ENCODE measurements around the gene INPP5K.
"Not testable (repeated sequence)": the region's sequence is repeated elsewhere in the genome, so short reads cannot be mapped to it uniquely, and the experiment has no call there.

Gene INPP5K

DNA sequence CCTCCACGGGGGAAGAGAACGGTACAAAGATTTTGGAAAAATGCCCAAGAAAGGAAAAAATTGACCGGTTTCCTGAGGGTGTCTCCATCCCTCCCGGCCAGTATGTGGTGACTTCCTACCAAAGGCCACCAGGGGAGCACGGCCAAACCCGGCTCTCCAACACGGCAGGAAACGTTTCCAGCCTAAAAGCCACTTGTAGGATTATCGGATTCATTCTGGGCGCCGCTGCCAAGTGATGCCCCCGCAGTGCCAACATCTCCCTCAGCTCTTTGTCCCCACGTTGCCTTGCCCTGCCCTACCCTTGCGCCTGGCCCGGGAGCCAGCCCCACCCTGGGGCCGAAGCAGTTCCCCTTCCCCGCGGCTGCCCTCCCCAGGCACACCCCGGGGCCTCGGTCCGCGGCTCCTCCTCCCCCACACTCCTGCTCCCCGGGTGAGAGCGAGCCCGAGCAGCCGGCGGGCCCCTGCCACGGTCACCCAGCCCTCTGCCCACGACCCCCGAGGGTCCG is 61.1 kb downstream of the INPP5K start:
- H3K9me3 ChIP-seq (ENCODE audit: control insufficient read depth, insufficient read depth, low read length), result no peaks in the 10 kb centered on the region
- peak overlapping the region; percentile 95 for H3K27ac ChIP-seq (ENCODE audit: low read depth, low read length)
- peak overlapping the region; percentile 99 for H3K4me3 ChIP-seq (ENCODE audit: low read depth, low read length)
- H3K27me3 ChIP-seq (ENCODE audit: control insufficient read depth, insufficient read depth, low read length), result no peaks in the 10 kb centered on the region
- peak overlapping the region; percentile 95 for H3K9ac ChIP-seq (ENCODE audit: low read depth, low read length)
- H3K36me3 ChIP-seq (ENCODE audit: control insufficient read depth, insufficient read depth, low read length), result peaks cover 17% of the 10 kb centered on the region
- peaks cover 6% of the 10 kb centered on the region; the same call in 1 of the 2 replicates for H3K4me1 ChIP-seq (ENCODE audit: control insufficient read depth, insufficient read depth, low read length)

DNA sequence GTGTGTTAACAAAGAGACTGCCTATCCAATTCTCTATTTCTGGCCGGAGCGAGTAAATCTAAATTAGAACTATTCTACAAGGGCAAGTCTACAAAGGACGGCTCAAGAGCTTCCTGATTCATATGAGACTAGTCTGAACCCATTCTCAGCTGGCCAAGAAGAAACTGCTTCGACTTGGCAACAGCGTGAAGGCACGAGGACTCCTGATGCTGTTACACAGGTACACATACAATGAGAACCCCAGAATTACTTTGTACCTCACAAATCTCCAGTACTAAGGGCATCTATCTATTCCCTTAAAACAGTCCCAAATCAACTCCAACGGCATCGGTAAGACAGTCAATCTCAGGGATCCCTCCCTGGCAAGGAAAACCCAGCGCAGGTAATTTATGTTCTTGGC is 61.9 kb downstream of the INPP5K start:
- Histone ChIP-seq H3K9me3 (ENCODE audit: control insufficient read depth, insufficient read depth, low read length) (no peaks in the 10 kb centered on the region), H3K36me3 (ENCODE audit: control insufficient read depth, insufficient read depth, low read length) (peaks cover 17% of the 10 kb centered on the region), H3K4me3 (ENCODE audit: low read depth, low read length) (peak overlapping the region; percentile 99), H3K27me3 (ENCODE audit: control insufficient read depth, insufficient read depth, low read length) (no peaks in the 10 kb centered on the region), H3K9ac (ENCODE audit: low read depth, low read length) (0 out of 2 replicates have a peak overlapping the region, but pooled peaks have one; percentile 95), H3K4me1 (ENCODE audit: control insufficient read depth, insufficient read depth, low read length) (peaks cover 6% of the 10 kb centered on the region; the same call in 1 of the 2 replicates), H3K27ac (ENCODE audit: low read depth, low read length) (peak overlapping the region; percentile 95)

DNA sequence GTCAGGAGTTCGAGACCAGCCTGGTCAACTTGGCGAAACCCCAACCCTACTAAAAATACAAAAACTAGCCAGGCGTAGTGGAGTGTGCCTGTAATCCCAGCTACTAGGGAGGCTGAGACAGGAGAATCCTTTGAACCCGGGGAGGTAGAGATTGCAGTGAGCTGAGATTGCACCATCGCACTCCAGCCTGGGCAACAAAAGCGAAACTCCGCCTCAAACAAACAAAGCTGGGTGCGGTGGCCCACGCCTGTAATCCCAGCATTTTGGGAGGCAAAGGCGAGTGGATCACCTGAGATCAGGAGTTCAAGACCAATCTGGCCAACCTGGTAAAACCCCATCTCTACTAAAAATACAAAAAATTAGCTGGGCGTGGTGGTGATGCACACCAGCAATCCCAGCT is 62.7 kb downstream of the INPP5K start:
- H3K9ac ChIP-seq (ENCODE audit: low read depth, low read length); H3K9me3 ChIP-seq (ENCODE audit: control insufficient read depth, insufficient read depth, low read length); H3K4me1 ChIP-seq (ENCODE audit: control insufficient read depth, insufficient read depth, low read length); H3K27ac ChIP-seq (ENCODE audit: low read depth, low read length); H3K4me3 ChIP-seq (ENCODE audit: low read depth, low read length); H3K27me3 ChIP-seq (ENCODE audit: control insufficient read depth, insufficient read depth, low read length): not testable (repeated sequence)
- H3K36me3 ChIP-seq (ENCODE audit: control insufficient read depth, insufficient read depth, low read length), result peaks cover 22% of the 10 kb centered on the region

GRCh38 chr17:1452836-1453235 is 63.6 kb downstream of the INPP5K start:
- peaks cover 6% of the 10 kb centered on the region; the same call in 1 of the 2 replicates for H3K4me1 ChIP-seq (ENCODE audit: control insufficient read depth, insufficient read depth, low read length)

DNA sequence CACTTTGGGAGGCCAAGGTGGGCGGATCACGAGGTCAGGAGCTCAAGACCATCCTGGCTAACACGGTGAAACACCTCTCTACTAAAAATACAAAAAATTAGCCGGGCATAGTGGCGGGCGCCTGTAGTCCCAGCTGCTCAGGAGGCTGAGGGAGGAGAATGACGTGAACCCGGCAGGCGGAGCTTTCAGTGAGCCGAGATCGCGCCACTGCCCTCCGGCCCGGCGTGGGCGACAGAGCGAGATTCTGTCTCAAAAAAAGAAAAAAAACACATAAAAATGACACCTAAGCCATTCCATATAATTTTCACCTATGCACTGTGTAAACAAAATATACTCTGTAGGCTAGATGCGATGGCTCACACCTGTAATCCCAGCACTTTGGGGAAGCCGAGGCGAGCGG is 66.2 kb downstream of the INPP5K start:
- not testable (repeated sequence) for H3K4me3 ChIP-seq (ENCODE audit: low read depth, low read length); H3K4me1 ChIP-seq (ENCODE audit: control insufficient read depth, insufficient read depth, low read length); H3K27me3 ChIP-seq (ENCODE audit: control insufficient read depth, insufficient read depth, low read length); H3K9ac ChIP-seq (ENCODE audit: low read depth, low read length); H3K27ac ChIP-seq (ENCODE audit: low read depth, low read length); H3K9me3 ChIP-seq (ENCODE audit: control insufficient read depth, insufficient read depth, low read length)
- H3K36me3 ChIP-seq (ENCODE audit: control insufficient read depth, insufficient read depth, low read length), result peaks cover 25% of the 10 kb centered on the region

More at GRCh38 chr17:1452836-1453235, 63.6 kb downstream of the INPP5K start:
- Histone ChIP-seq H3K9me3 (ENCODE audit: control insufficient read depth, insufficient read depth, low read length) (no peaks in the 10 kb centered on the region), H3K27ac (ENCODE audit: low read depth, low read length) (no peak overlapping the region), H3K9ac (ENCODE audit: low read depth, low read length) (no peak overlapping the region), H3K27me3 (ENCODE audit: control insufficient read depth, insufficient read depth, low read length) (no peaks in the 10 kb centered on the region), H3K36me3 (ENCODE audit: control insufficient read depth, insufficient read depth, low read length) (peaks cover 22% of the 10 kb centered on the region), H3K4me3 (ENCODE audit: low read depth, low read length) (no peak overlapping the region)

DNA sequence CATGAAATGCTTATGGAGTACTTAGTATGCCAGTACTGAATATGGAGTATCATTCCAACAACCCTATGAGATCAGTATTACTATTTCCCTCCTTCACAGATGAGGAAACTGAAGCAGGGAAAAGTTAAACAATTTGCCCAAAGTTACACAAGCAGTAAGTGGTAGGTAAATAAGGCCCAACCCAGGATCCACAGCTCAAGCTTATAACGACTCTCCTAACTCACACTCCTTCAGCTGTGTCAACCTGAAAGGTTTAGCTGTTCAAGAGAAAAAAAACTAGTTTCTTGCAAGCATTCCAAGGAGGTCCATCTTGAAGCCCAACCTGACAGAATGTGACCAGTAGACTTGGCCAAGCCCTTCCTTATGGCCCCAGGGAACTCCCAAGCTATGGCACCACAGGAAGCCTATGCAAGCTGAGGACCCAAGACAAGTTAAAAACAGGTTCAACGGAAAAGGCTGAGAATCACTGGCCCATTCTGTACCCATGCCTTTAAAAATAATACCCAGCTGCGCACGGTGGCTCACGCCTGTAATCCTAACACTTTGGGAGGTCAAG is 66.9 kb downstream of the INPP5K start:
- H3K9me3 ChIP-seq (ENCODE audit: control insufficient read depth, insufficient read depth, low read length), result no peaks in the 10 kb centered on the region
- H3K27ac ChIP-seq (ENCODE audit: low read depth, low read length), result no peak overlapping the region
- H3K27me3 ChIP-seq (ENCODE audit: control insufficient read depth, insufficient read depth, low read length), result no peaks in the 10 kb centered on the region
- H3K4me1 ChIP-seq (ENCODE audit: control insufficient read depth, insufficient read depth, low read length), result peaks cover 1% of the 10 kb centered on the region; the same call in 1 of the 2 replicates
- H3K36me3 ChIP-seq (ENCODE audit: control insufficient read depth, insufficient read depth, low read length), result peaks cover 27% of the 10 kb centered on the region
- no peak overlapping the region for H3K4me3 ChIP-seq (ENCODE audit: low read depth, low read length)
- H3K9ac ChIP-seq (ENCODE audit: low read depth, low read length), result no peak overlapping the region

- H3K4me1 ChIP-seq (ENCODE audit: control insufficient read depth, insufficient read depth, low read length), result no peaks in the 10 kb centered on the region
- no peaks in the 10 kb centered on the region for H3K9me3 ChIP-seq (ENCODE audit: control insufficient read depth, insufficient read depth, low read length)
- H3K9ac ChIP-seq (ENCODE audit: low read depth, low read length), result no peak overlapping the region
- H3K27me3 ChIP-seq (ENCODE audit: control insufficient read depth, insufficient read depth, low read length), result no peaks in the 10 kb centered on the region
- H3K27ac ChIP-seq (ENCODE audit: low read depth, low read length), result no peak overlapping the region
- peaks cover 16% of the 10 kb centered on the region; the same call in 1 of the 2 replicates for H3K36me3 ChIP-seq (ENCODE audit: control insufficient read depth, insufficient read depth, low read length)
- no peak overlapping the region for H3K4me3 ChIP-seq (ENCODE audit: low read depth, low read length)
Measured at GRCh38 chr17:1447052-1447451, 69.4 kb downstream of the INPP5K start.

GRCh38 chr17:1446201-1446600 is 70.2 kb downstream of the INPP5K start:
- Histone ChIP-seq H3K9me3 (ENCODE audit: control insufficient read depth, insufficient read depth, low read length) (no peaks in the 10 kb centered on the region), H3K4me3 (ENCODE audit: low read depth, low read length) (no peak overlapping the region), H3K27ac (ENCODE audit: low read depth, low read length) (no peak overlapping the region), H3K36me3 (ENCODE audit: control insufficient read depth, insufficient read depth, low read length) (peaks cover 13% of the 10 kb centered on the region; the same call in 1 of the 2 replicates), H3K27me3 (ENCODE audit: control insufficient read depth, insufficient read depth, low read length) (no peaks in the 10 kb centered on the region), H3K9ac (ENCODE audit: low read depth, low read length) (no peak overlapping the region), H3K4me1 (ENCODE audit: control insufficient read depth, insufficient read depth, low read length) (no peaks in the 10 kb centered on the region)

DNA sequence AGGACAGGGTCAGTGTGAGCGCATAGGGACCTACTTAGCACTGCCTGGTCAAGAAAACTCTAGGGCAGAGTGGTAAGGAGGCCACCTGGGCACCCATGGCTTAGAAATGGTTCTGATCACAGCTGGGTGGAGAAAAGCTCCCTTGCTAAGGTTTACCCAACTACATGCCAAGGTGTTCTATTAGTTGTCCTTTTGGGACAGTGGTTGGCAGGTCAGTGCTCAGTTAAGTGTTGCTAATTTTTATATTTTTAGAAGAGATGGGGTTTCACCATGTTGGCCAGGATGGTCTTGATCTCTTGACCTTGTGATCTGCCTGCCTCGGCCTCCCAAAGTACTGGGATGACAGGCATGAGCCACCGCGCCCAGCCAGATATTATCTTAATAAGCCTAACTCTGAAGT is 70.7 kb downstream of the INPP5K start:
- H3K9ac ChIP-seq (ENCODE audit: low read depth, low read length); H3K27ac ChIP-seq (ENCODE audit: low read depth, low read length); H3K27me3 ChIP-seq (ENCODE audit: control insufficient read depth, insufficient read depth, low read length); H3K4me3 ChIP-seq (ENCODE audit: low read depth, low read length); H3K9me3 ChIP-seq (ENCODE audit: control insufficient read depth, insufficient read depth, low read length); H3K4me1 ChIP-seq (ENCODE audit: control insufficient read depth, insufficient read depth, low read length): not testable (repeated sequence)
- H3K36me3 ChIP-seq (ENCODE audit: control insufficient read depth, insufficient read depth, low read length), result peaks cover 13% of the 10 kb centered on the region; the same call in 1 of the 2 replicates

Measured in HUES48 (cell line).